HG03521 (cell line): ENCODE results near the gene TMEM80.

Experiments used
- ATAC-seq: cut with Tn5 transposase; IDR thresholded peaks from one replicate; pipeline ENCODE4 v1.9.1; 2021; ENCODE audit warnings: mild to moderate bottlenecking, moderate library complexity; ENCODE audit not compliant: unreplicated experiment

Gene TMEM80

GRCh38 chr11:699116-699508 lies 3.5 kb downstream of the TMEM80 start:
- no peak for ATAC-seq

GRCh38 chr11:699753-700152 lies 4.1 kb downstream of the TMEM80 start:
- no peak for ATAC-seq

GRCh38 chr11:701741-702461 lies 6.3 kb downstream of the TMEM80 start:
- ATAC-seq = no peak

- no peak for ATAC-seq
Measured at GRCh38 chr11:702462-703461, 7.1 kb downstream of the TMEM80 start.

- no peak for ATAC-seq
Measured at GRCh38 chr11:703506-703905, 7.9 kb downstream of the TMEM80 start.

- ATAC-seq = no peak
Measured at GRCh38 chr11:704228-704674, 8.6 kb downstream of the TMEM80 start.

- no peak for ATAC-seq
Measured at GRCh38 chr11:704781-705645, 9.4 kb downstream of the TMEM80 start.

- ATAC-seq = no peak
Measured at GRCh38 chr11:705646-706438, 10.2 kb downstream of the TMEM80 start, which contains the start of gene EPS8L2. TSS of gene EPS8L2 (plus strand) at chr11:706231. CDS start at chr11:709408, 3,177 bp downstream.

- no peak for ATAC-seq
Measured at GRCh38 chr11:706439-706956, 10.9 kb downstream of the TMEM80 start.

- no peak for ATAC-seq
Measured at GRCh38 chr11:706957-707816, 11.6 kb downstream of the TMEM80 start.

GRCh38 chr11:707817-708420 lies 12.3 kb downstream of the TMEM80 start:
- no peak for ATAC-seq

GRCh38 chr11:708511-708910 lies 12.9 kb downstream of the TMEM80 start:
- ATAC-seq = no peak

- no peak for ATAC-seq
Measured at GRCh38 chr11:709109-709997, 13.7 kb downstream of the TMEM80 start.

- no peak for ATAC-seq
Measured at GRCh38 chr11:714436-714835, 18.8 kb downstream of the TMEM80 start.

GRCh38 chr11:719214-720016 lies 23.8 kb downstream of the TMEM80 start:
- no peak for ATAC-seq

GRCh38 chr11:720017-720641 lies 24.5 kb downstream of the TMEM80 start:
- no peak for ATAC-seq
